HG02884 (cell line): Measurements from ENCODE around the gene UBE2Q1.

Experiments
- ATAC-seq: cut with Tn5 transposase; IDR thresholded peaks from one replicate; pipeline ENCODE4 v1.9.1; 2021; ENCODE audit warnings: mild to moderate bottlenecking, moderate library complexity; ENCODE audit not compliant: unreplicated experiment

The UBE2Q1 gene

DNA sequence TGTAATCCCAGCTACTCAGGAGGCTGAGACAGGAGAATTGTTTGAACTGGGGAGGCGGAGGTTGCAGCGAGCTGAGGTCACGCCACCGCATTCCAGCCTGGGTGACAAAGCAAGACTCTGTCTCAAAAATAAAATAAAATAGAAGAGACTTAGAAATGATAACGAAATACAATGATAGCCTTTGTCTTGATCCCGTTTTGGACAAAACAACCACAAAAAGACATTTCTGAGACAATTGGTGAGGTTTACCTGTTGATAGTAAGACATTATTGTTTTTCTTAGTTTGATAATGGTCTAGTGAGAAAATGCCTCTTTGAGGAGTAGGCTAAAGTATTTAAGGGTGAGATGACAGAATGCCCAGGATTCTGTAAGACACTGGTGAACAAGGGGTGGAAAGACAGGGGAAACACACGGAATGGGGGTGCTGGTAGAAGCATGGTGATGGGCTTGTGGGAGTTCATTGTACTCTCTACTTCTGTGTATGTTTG lies 44.4 kb downstream of the UBE2Q1 start:
- ATAC-seq: no peak

DNA sequence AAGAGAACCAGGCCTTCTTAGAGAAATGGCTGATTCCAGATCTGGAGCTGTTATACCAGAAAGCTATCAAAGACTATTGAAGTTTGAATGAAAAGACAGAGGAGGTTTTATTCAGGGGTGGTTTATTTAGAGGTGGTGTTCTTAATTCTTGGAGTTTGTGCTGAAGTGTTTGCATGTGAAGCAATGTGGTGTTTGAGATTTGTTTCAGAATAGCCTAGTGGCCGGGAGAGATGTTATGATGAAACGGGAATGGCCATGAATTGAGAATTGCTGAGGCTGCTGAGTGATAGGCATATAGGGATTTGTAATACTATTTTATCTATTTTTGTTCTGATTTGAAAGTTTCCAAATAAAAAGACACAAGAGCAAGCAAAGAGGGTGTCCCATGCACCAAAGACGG lies 45.7 kb downstream of the UBE2Q1 start:
- no peak for ATAC-seq

DNA sequence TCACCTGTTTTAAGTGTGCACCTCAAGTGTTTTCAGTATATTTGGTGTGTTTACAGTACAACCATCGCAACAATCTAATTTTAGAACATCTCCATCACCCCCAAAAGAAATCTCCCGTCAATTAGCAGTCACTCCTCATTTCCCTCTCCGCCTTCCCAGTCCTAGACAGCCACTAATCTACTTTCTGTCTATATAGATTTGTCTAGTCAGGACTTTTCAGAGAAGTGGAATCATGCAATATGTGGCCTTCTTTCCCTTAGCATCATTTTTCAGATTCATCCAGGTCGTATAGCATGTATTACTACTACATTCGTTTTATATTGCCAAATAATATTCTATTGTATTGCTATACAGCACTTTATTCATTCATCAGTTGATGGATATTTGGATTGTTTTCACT lies 54.6 kb downstream of the UBE2Q1 start:
- no peak for ATAC-seq

DNA sequence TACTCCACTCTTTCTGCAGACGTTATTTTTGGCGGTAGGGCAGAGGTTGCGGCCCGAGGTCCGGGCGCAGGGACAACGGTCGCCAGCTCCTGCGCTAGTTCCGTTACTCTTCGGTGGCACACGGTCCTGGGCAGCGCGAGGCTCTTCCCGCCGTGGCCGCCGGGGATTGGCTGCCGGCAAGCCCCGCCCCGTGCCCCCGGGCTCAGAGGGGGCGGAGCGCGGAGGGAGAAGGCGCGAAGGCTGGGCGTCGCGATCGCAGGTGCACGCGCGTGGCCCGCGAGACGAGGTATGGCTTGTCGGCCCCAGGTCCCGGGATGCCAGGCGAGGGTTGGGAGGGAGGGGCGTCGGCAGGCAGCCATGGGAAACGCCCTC lies 55.7 kb downstream of the UBE2Q1 start:
- ATAC-seq: no peak

DNA sequence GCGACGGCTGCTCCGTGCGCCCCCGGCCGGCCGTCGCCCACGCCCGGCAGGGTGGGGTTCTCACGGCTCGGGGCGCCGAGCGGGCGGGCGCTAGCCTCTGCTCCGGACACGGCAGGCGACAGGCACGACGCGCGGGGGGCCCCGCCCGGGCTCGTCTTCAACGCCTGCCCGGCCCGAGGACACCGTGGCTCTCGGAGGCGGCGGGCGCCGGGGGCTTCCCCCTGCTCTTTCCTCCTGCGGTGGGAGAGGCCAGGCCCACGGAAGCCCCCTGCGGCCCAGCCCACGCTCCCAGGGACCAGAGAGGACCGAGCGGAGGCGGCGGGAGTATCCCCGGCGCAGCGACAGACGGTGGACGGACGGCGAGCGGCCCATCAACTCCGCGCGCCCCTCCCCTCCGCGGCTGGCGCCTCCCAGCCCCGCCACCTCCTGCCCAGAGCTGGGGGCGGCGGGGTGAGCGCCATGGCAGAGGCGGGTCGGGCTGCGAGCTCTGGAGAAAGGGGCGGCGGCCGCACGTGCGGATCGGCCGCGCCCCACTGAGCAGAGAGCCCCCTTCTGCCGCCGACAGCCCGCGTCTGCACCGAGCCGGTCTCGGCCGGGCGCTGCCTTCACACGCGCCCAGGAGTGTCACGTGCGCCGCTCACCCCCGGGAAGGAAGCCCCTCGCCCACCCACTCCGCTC lies 56.3 kb downstream of the UBE2Q1 start, which contains the start of the genes SHE and TDRD10:
TSS of gene SHE (minus strand) at position 347 of the 678 bp plus-strand sequence. CDS start 386 bp downstream, outside the sequence.
TSS of gene TDRD10 (plus strand) at position 154 of the 678 bp plus-strand sequence. CDS start 4,685 bp downstream, outside the sequence.
- ATAC-seq: no peak

DNA sequence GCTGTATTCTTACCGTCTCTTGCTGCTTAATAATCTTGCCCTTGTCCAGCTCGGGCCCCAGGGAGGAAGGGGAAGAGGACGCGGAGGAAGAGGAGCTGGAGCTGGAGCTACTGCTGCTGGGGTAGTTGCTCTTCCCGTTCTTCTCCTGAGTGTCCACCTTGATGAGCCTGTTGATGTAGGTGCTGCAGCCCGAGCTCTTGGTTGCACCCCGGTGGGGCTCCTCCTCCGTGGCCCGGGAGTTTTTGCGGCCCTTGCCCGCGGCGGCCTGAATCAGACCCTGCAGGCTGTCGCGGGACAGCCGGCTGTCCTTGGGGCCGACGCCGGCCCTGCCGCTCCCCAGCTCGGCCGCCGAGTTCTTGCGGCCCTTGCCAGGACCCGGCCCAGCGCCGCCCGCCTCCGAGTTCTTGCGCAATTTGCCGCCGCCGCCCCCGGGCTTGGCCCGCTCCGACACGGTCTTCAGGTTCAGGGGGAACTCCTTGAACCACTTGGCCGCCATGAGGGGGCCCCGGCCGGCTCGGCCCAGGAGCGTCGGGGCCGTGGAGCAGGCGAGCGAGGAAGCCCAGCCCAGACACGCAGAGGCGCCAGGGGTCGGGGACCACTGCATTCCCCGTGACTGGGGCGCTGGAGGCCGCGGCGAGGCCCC lies 56.9 kb downstream of the UBE2Q1 start:
- no peak for ATAC-seq

DNA sequence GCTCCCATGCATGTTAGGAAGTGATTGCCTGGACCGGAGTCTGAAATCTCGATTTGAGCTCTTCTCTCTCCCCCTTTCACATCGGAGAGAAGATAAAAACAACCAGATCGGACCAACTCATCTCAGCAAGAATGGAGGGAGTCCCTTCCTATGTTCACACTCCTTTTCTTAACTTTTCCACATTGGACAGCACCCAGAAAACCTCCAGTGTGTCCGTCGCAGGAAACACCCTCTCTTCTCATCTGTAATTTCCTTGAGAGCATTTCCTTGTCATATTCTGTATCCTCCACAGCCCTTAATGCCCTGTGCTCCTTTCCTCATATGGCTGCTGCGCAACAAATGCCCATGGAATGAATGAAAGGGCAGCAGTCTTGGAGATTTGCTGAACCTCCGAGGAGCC lies 57.9 kb downstream of the UBE2Q1 start:
- ATAC-seq: no peak

DNA sequence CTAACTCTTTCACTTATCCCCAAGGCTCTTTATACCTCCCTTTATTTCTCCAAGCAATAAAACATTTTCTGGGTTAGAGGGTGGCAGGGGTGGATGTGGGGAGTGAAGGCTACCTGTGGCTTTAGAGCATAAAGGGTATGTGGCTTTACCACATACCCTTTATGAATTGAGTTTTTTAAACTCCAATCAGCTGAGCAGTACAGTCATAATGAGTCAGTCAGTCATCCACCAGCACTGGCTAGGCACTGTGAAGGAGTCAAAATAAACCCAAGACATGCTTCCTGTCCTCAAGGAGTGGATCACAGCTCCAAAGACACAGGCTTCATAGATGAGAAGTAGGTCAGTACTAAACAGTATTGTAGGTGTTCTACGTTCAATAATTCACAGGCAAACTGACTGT lies 59.0 kb downstream of the UBE2Q1 start:
- no peak for ATAC-seq
